OCI-LY1 (cell line): ENCODE data around the gene ATXN1.

Source experiments
- CTCF ChIP-seq: fragments of 200-600 bp; sonication (generic), shearing (Covaris generic); IDR thresholded peaks from 2 replicates; pipeline ENCODE4 v1.5.1; 2017; ENCODE audit warnings: mild to moderate bottlenecking, antibody characterized with exemption, low read length, moderate library complexity, mixed read lengths
- EZH2 ChIP-seq: fragments of 200-600 bp; sonication (generic), shearing (Covaris generic); IDR thresholded peaks from 2 replicates; pipeline ENCODE4 v1.8.0; 2017; ENCODE audit warnings: borderline replicate concordance, mixed run types, mild to moderate bottlenecking, antibody characterized with exemption, low read length, moderate library complexity, mixed read lengths

GRCh38 chr6:16305788-16306187, 455.5 kb downstream of the ATXN1 start:
- TF ChIP-seq CTCF (no peak), EZH2 (no peak)
